GM18517 (cell line): Measurements from ENCODE around the gene ZNF644.
"Not testable (repeated sequence)": the region's sequence is repeated elsewhere in the genome, so short reads cannot be mapped to it uniquely, and the experiment has no call there.

ENCODE experiments used
- ATAC-seq: cut with Tn5 transposase; IDR thresholded peaks from one replicate; pipeline ENCODE4 v1.9.1; 2021; ENCODE audit warnings: mild to moderate bottlenecking, moderate library complexity; ENCODE audit not compliant: unreplicated experiment

ZNF644 gene

DNA sequence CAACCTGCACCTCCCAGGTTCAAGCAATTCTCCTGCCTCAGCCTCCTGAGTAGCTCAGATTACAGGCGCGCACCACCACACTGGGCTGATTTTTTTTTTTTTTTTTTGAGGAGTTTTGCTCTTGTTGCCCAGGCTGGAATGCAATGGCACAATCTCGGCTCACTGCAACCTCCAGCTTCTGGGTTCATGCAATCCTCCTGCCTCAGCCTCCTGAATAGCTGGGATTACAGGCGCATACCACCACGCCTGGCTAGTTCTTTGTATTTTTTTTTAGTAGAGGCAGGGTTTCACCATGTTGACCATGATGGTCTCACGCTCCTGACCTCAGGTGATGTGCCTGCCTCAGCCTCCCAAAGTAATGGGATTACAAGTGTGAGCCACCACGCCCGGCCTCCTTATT is 93.6 kb downstream of the ZNF644 start:
- ATAC-seq, result not testable (repeated sequence)

- ATAC-seq, result not testable (repeated sequence)
Measured at GRCh38 chr1:90927674-90928073, 94.2 kb downstream of the ZNF644 start.

DNA sequence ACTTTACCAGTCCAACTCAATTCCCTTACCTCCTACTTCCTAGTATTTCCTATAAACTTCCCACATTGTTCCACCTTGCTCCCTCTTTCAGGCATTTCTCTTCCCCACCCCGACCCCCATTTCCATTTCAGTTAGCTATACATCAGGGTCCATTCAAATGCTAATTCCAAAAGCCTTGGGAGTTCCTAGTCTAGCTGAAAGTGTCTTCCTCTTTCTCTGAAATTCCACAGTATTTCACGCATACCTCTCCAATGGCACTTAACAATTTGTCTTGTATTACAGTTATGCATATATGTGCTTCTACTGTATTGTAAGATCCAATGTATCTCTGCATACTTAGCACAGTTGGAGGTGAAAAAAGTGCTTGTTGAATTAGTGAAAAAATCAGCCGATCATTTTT is 94.9 kb downstream of the ZNF644 start:
- no peak for ATAC-seq

- no peak for ATAC-seq
Measured at GRCh38 chr1:90925928-90926869, 95.6 kb downstream of the ZNF644 start.

- ATAC-seq, result no peak
Measured at GRCh38 chr1:90924982-90925381, 96.9 kb downstream of the ZNF644 start.

DNA sequence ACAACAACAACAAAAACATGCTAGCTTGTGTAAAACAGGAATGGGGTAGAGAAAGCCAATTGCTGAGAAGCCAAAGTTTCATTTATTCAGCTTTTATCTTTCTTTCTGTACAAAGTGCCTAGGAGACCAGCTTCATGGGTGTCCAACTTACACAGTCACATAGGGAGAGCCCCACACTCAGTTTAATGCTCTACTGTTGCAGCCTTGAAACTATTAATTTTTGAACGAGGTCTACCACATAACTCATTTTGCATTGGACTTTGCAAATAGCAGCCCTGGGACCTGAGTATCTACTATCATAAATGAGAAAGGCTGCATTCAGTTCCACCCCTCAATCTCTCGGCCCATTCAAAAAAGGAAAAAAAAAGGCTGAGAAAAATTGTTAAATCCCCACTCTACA is 98.8 kb downstream of the ZNF644 start:
- no peak for ATAC-seq

- ATAC-seq, result no peak
Measured at GRCh38 chr1:90922202-90922601, 99.6 kb downstream of the ZNF644 start.

GRCh38 chr1:90919900-90920299 is 101.9 kb downstream of the ZNF644 start:
- ATAC-seq, result peak; percentile 33

GRCh38 chr1:90919190-90919719 is 102.6 kb downstream of the ZNF644 start:
- ATAC-seq, result peak; percentile 53

DNA sequence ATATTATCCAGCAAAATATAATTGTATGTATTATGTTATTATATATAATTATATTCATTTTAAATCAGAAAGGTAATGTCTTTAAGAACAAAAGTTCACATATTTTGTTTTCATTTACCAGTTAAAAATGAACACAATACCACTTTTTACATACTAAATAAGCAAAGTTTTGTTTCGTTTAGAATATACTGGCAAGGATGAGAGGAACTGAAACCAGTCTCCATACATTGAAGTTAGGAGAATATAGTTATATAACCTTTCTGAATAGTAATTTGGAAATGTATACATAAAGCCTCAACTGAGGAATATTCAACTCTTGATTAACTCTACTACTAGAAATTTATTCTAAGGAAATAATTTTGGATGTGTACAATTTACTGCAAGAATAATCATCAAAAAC is 110.5 kb downstream of the ZNF644 start:
- ATAC-seq, result no peak

DNA sequence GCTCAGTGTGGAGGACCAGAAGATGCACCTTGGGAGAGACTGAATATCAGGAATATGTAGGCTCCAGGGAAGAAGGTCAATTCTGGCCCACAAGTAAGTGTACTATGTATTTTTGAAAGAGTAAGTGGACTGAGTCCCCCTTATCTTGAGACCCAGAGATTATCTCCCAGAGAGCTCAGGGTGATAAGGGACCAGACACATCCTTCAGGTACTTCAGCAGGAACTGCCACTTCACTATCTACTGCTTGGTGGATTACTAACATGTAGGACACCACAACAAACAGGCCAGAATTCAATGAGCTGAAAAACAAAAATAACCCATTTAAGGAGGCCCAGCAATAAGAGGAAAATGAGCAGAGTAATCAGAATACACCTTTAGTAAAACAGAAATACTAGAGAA is 119.2 kb downstream of the ZNF644 start:
- ATAC-seq, result no peak

GRCh38 chr1:90899263-90899662 is 122.6 kb downstream of the ZNF644 start:
- no peak for ATAC-seq

DNA sequence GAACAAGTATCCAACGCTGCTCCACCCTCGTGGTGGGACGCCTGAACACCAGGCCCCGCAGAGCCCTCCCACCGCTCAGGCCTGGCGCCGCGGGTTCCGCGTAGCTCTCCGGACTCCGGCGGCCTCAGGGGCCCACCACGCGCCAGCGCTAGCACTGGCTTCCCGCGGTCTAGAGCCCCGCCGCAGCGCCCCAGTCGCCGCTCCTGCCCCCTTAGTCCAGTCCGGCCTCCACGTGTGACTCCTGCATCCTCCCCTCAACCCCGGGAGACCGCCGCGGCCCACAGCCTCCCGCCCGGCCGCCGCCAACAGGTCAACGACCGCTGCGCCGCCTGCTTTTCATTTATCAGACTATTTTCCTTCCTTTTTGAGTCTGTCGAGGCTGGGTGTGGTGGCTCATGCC is 128.2 kb downstream of the ZNF644 start:
- ATAC-seq, result not testable (repeated sequence)

- not testable (repeated sequence) for ATAC-seq
Measured at GRCh38 chr1:90892884-90893283, 129.0 kb downstream of the ZNF644 start.

DNA sequence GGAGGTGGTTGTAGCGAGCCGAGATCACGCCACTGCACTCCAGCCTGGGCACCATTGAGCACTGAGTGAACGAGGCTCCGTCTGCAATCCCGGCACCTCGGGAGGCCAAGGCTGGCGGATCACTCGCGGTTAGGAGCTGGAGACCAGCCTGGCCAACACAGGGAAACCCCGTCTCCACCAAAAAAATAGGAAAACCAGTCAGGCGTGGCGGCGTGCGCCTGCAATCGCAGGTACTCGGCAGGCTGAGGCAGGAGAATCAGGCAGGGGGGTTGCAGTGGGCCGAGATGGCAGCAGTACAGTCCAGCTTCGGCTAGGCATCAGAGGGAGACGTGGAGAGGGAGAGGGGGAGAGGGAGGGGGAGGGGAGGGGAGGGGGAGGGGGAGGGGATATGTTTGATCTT is 129.6 kb downstream of the ZNF644 start:
- not testable (repeated sequence) for ATAC-seq

GRCh38 chr1:90891756-90892155 is 130.1 kb downstream of the ZNF644 start:
- not testable (repeated sequence) for ATAC-seq

DNA sequence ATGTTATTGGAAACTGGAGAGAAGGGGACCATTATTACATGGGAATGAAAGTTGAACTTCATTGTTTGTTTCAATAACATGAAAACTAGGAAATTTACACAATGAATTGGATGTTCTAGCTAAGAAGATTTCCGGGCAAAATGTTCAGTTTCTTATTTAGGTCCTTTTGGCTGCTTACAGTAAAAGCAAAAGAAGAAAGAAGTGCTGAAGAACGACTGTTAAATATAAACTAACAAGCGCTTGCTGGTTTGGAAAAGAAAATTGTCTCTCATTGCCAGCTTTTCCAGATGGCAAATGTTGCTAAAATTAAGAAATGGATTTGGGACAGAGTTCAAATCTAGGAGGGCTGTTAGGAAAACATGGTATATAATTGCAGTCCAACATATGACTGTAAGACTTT is 139.6 kb downstream of the ZNF644 start:
- ATAC-seq, result no peak

DNA sequence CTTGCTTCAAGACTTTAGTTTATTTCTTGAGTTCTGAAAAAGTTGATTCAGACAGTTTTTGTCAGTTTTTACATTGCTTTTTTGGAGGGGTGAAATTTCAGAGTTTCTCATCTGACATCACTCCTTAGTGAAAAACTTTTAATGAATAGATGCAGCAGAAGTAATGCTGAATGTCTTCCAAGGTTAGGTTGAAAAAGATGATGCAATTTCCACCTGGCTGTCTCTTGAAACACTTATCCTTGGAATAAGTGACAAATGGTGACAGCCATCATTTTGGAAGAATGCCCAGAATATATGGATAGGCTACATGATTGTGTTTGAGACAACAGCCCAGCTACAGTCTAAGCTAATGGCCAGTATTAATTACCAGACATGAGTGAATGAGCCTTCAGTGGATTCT is 140.8 kb downstream of the ZNF644 start:
- ATAC-seq, result no peak

DNA sequence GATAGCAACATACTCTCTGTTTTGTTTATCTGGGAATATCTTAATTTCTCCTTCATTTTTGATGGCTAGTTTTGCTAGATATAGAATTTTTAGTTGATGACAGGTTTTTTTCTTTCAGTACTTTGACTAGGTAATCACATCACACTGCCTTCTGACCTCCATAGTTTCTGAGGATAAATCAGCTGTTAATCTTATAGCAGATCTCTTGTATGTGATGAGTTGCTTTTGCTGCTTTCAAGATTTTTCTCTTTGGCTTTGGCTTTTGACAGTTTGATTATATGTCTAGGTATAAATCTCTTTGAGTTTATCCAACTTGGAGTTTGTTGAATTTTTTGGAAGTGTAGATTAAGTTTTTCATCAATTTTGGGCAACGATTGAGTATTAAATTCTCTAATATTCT is 142.6 kb downstream of the ZNF644 start:
- no peak for ATAC-seq

DNA sequence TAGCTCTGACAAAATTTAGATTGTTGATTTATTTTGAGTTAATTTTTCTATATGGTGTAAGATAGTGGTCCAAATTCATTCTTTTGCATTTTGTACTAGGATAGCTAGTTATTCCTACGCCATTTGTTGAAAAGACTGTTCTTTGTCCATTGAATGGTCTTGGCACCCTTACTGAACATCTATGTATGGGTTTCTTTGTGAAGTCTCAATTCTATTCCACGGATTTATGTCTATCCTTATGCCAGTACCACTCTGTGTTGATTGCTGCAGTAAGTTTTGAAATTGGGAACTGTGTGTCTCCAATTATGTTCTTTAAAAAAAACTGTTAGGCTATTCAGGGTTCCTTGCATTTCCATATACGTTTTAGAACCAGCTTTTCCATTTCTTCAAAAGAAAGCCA is 145.7 kb downstream of the ZNF644 start:
- ATAC-seq, result no peak
